Glutamatergic neuron (in vitro differentiated cells): ENCODE data around the gene MSH3. TPM values are rescaled to one million over a fixed set of nuclear protein-coding genes. Genes with fewer than 3 reads are reported as not detected.
A peak's percentile ranks its signal among the peaks of the same experiment; 100 is the strongest.
"Not testable (repeated sequence)": the region's sequence is repeated elsewhere in the genome, so short reads cannot be mapped to it uniquely, and the experiment has no call there.

Experiments used
- DNase-seq: peaks from one replicate; pipeline ENCODE4 v3.0.0; 2022
- H3K27ac Mint-ChIP-seq: one replicate; pipeline ENCODE4 v1.8.0; 2020; ENCODE audit warnings: mild to moderate bottlenecking, mixed read lengths, inconsistent platforms; ENCODE audit not compliant: unreplicated experiment
- H3K27me3 Mint-ChIP-seq: one replicate; pipeline ENCODE4 v1.8.0; 2020; ENCODE audit warnings: mild to moderate bottlenecking, moderate library complexity, mixed read lengths, inconsistent platforms; ENCODE audit not compliant: unreplicated experiment
- H3K36me3 Mint-ChIP-seq: one replicate; pipeline ENCODE4 v1.8.0; 2020; ENCODE audit warnings: mild to moderate bottlenecking, mixed read lengths, inconsistent platforms; ENCODE audit not compliant: unreplicated experiment
- H3K4me1 Mint-ChIP-seq: one replicate; pipeline ENCODE4 v1.8.0; 2020; ENCODE audit warnings: mild to moderate bottlenecking, low read depth, mixed read lengths, inconsistent platforms; ENCODE audit not compliant: unreplicated experiment
- H3K4me3 Mint-ChIP-seq: one replicate; pipeline ENCODE4 v1.8.0; 2020; ENCODE audit warnings: mild to moderate bottlenecking, mixed read lengths, inconsistent platforms; ENCODE audit not compliant: unreplicated experiment
- H3K9me3 Mint-ChIP-seq: one replicate; pipeline ENCODE4 v1.8.0; 2020; ENCODE audit warnings: mild to moderate bottlenecking, moderate library complexity, mixed read lengths, inconsistent platforms; ENCODE audit not compliant: unreplicated experiment
- CTCF ChIP-seq: fragments of 200-600 bp; sonication (generic); IDR thresholded peaks from one replicate; pipeline ENCODE4 v1.5.0; 2021; ENCODE audit not compliant: partially characterized antibody, unreplicated experiment
- total RNA-seq: library from RNA; stranded (reverse); fragmentation: NEBNext Ultra II Directional; extraction: Animal tissue kit (Norgen Biotek cat#: 25700); gene quantifications from one replicate; pipeline ENCODE4 v1.2.1, GENCODE V29; 2021; ENCODE audit not compliant: unreplicated experiment

MSH3 gene
- total RNA-seq, 1 donor from 2014 or later, result 14.4 TPM

- DNase-seq, result no peak
- peaks cover 5% of the 10 kb centered on the region for H3K36me3 Mint-ChIP-seq
- H3K9me3 Mint-ChIP-seq, result peaks cover 3% of the 10 kb centered on the region
- H3K27me3 Mint-ChIP-seq, result no peaks in the 10 kb centered on the region
- H3K4me3 Mint-ChIP-seq, result no peak overlapping the region
- no peak overlapping the region for H3K27ac Mint-ChIP-seq
- no peak for TF ChIP-seq CTCF
- H3K4me1 Mint-ChIP-seq, result no peaks in the 10 kb centered on the region
These were observed 162.1 kb downstream of the MSH3 start for GRCh38 chr5:80816590-80816989.

GRCh38 chr5:80820685-80821084, 166.2 kb downstream of the MSH3 start:
- no peak for TF ChIP-seq CTCF
- H3K36me3 Mint-ChIP-seq, result peaks cover 22% of the 10 kb centered on the region
- peaks cover 5% of the 10 kb centered on the region for H3K9me3 Mint-ChIP-seq
- no peak for DNase-seq
- H3K27me3 Mint-ChIP-seq, result no peaks in the 10 kb centered on the region
- no peak overlapping the region for H3K4me3 Mint-ChIP-seq
- no peak overlapping the region for H3K27ac Mint-ChIP-seq
- no peaks in the 10 kb centered on the region for H3K4me1 Mint-ChIP-seq

GRCh38 chr5:80822640-80823039, 168.2 kb downstream of the MSH3 start:
- no peak for TF ChIP-seq CTCF
- Mint-ChIP-seq H3K9me3 (peaks cover 6% of the 10 kb centered on the region), H3K27me3 (no peaks in the 10 kb centered on the region), H3K27ac (no peak overlapping the region), H3K4me1 (no peaks in the 10 kb centered on the region), H3K4me3 (no peak overlapping the region), H3K36me3 (peaks cover 22% of the 10 kb centered on the region)
- no peak for DNase-seq

- H3K9me3 Mint-ChIP-seq, H3K4me1 Mint-ChIP-seq, H3K27ac Mint-ChIP-seq, H3K27me3 Mint-ChIP-seq, H3K4me3 Mint-ChIP-seq: not testable (repeated sequence)
- peaks cover 38% of the 10 kb centered on the region for H3K36me3 Mint-ChIP-seq
- DNase-seq, result peak; percentile 28
These were observed 169.7 kb downstream of the MSH3 start for GRCh38 chr5:80824159-80824558.

- TF ChIP-seq CTCF, result no peak
- no peak for DNase-seq
- H3K4me1 Mint-ChIP-seq, result no peaks in the 10 kb centered on the region
- H3K27me3 Mint-ChIP-seq, result no peaks in the 10 kb centered on the region
- H3K36me3 Mint-ChIP-seq, result peaks cover 47% of the 10 kb centered on the region
- H3K4me3 Mint-ChIP-seq, result no peak overlapping the region
- H3K27ac Mint-ChIP-seq, result no peak overlapping the region
- H3K9me3 Mint-ChIP-seq, result peaks cover 6% of the 10 kb centered on the region
These were observed 171.5 kb downstream of the MSH3 start for GRCh38 chr5:80825786-80826460.
